ENCODE measurements around the gene MAGEB3.

The MAGEB3 gene

DNA sequence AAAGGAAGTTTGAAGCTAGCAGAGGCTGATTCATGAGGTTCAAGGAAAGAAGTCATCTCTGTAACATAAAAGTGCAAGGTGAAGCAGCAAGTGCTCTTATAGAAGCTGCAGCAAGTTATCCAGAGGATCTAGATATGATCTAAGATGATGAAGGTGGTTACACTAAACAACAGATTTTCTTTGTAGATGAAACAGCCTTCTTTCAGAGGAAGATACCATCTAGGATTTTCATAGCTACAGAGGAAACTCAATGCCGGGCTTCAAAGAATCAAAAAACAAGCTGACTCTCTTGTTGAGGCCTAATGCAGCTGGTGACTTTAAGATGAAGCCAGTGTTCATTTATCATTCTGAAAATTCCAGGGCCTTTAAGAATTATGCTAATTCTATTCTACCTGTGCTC lies 50.0 kb downstream of the MAGEB3 start:
- DNase-seq = no peak

DNA sequence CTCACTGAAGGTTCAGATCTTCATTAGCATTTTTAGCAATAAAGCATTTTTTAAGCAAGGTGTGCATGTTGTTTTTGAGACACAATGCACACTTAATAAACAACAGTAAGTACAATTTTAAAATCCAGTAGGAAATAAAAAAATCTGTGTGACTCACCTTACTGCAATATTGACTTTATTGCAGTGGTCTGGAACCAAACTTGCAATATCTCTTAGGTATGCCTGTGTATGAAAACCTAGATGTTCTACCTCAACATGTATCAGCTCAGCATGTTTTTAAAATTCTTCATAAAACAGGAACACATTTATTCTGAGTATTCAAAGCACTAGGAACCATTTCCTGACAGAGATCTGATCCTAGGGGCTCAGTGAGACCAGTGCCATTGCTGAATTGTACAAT lies 52.1 kb downstream of the MAGEB3 start:
- DNase-seq = no peak

DNA sequence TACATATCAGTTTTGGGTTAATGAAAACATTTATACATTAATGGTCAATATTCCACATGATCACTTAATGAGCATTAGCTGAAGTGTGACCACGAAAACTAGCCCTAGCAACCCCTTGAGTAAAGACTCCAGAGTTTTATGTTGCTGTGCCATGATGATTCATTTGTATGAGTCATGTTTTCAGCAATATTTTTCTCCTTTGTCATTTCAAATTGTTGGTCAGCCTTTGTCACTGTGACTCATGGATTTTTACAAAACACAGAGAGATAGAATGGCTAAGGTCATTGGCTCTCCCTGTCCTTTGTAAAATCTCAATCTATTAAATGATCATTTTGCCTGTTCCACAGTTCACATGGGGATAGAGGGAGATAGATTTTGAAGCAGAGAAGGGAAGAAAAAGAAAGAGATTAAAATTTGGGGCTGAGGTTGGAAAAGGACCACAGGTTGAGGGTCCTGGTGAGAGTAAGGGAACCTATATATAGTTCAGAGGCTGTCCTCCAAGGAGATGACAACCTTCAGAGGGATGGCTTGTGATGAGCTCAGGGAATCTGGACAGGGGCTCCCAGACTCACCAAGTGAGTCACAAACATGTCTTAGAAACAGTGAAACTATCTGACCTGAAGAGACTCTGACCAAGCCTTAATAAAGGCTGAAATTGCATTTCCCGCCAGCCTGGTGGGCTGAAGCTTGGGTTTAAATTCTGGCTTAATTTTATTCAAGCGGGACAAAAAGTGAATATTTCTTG lies 53.2 kb downstream of the MAGEB3 start:
- DNase-seq = peak; percentile 84

Data from fibroblast of skin of abdomen (primary cell).